A549 (cell line): ENCODE measurements around the gene RAP1GAP2. TPM values are rescaled to one million over a fixed set of nuclear protein-coding genes. Genes with fewer than 3 reads are reported as not detected.

Experiments used
- ATAC-seq, 2 experiments: fragments of 200-7000 bp in 1 of 2; fragments of >200 bp in 1 of 2; cut with Nextera tagmentation in 1 of 2; cut with Tn5 transposase in 1 of 2; 3 replicates each; pipeline versions ENCODE4 v1.8.0 to v1.9.1; 2018 to 2020; ENCODE audit warnings: mild to moderate bottlenecking in 1 of 2, moderate library complexity in 1 of 2
- CTCF ChIA-PET: fragments of 300-600 bp; sonication (Branson Sonifier 250); formaldehyde crosslinking; extraction: SDS; loops from one replicate; lab custom pipeline; 2021; ENCODE audit warnings: antibody characterized with exemption, inconsistent platforms; lab: Yijun Ruan, JAX
- POLR2A ChIA-PET: fragments of 350-600 bp; formaldehyde crosslinking; extraction: SDS; loops from one replicate; lab custom pipeline; 2021; ENCODE audit warnings: antibody characterized with exemption, inconsistent platforms; lab: Yijun Ruan, JAX
- DNase-seq, 2 experiments: peaks; one replicate each; pipeline versions ENCODE4 v3.0.0 to v3.0.0-alpha.2; 2011 to 2016; ENCODE audit warnings: low read depth in 1 of 2, low spot score in 1 of 2
- FAIRE-seq: peaks from 2 replicates; lab custom pipeline; 2011; peaks lifted over from hg19 to GRCh38; lab: Jason Lieb, UNC
- H3K27ac ChIP-seq, 2 experiments: fragments of >200 bp; sonication (Bioruptor Twin); formaldehyde crosslinking; 3 replicates each; pipeline ENCODE4 v1.5.1; 2016 to 2017
- H3K4me1 ChIP-seq: fragments of >200 bp; sonication (Bioruptor Twin); formaldehyde crosslinking; 3 replicates; pipeline ENCODE4 v1.6.1; 2016
- H3K4me2 ChIP-seq: fragments of >200 bp; sonication (Bioruptor Twin); formaldehyde crosslinking; 3 replicates; pipeline ENCODE4 v1.6.1; 2016
- H3K4me3 ChIP-seq: fragments of >200 bp; sonication (Bioruptor Twin); formaldehyde crosslinking; 3 replicates; pipeline ENCODE4 v1.5.1; 2016
- H3K9me3 ChIP-seq: fragments of >200 bp; sonication (Bioruptor Twin); formaldehyde crosslinking; 3 replicates; pipeline ENCODE4 v1.6.1; 2016
- CBX2 ChIP-seq: fragments of 200-600 bp; sonication (generic); IDR thresholded peaks from 2 replicates; pipeline ENCODE4 v1.6.1; 2016; ENCODE audit warnings: low read depth, mild to moderate bottlenecking, borderline replicate concordance
- CBX8 ChIP-seq: fragments of 200-600 bp; sonication (generic); IDR thresholded peaks from 2 replicates; pipeline ENCODE4 v1.6.1; 2016
- CTCF ChIP-seq: fragments of >200 bp; sonication (Bioruptor Twin); formaldehyde crosslinking; IDR thresholded peaks from 3 replicates; pipeline ENCODE4 v1.5.1; 2016
- E2F6 ChIP-seq: IDR thresholded peaks from 2 replicates; pipeline ENCODE4 v1.6.1; 2012; ENCODE audit warnings: low read depth, borderline replicate concordance
- EHF ChIP-seq: fragments of 250-450 bp; sonication (Bioruptor Pico); IDR thresholded peaks from 2 replicates; pipeline ENCODE4 v1.5.0; 2020; ENCODE audit warnings: mild to moderate bottlenecking
- ESRRA ChIP-seq: fragments of 150-350 bp; IDR thresholded peaks from 2 replicates; pipeline ENCODE4 v1.6.1; 2014; ENCODE audit warnings: mild to moderate bottlenecking, low read length, borderline replicate concordance
- GATA3 ChIP-seq: IDR thresholded peaks from 2 replicates; pipeline ENCODE4 v1.6.1; 2012; ENCODE audit warnings: borderline replicate concordance
- HDAC2 ChIP-seq: fragments of 200-600 bp; sonication (generic); IDR thresholded peaks from 2 replicates; pipeline ENCODE4 v1.6.1; 2016
- HOXA7 ChIP-seq: fragments of 250-450 bp; sonication (Bioruptor Pico); IDR thresholded peaks from 2 replicates; pipeline ENCODE4 v1.5.0; 2020; ENCODE audit warnings: mild to moderate bottlenecking, moderate library complexity
- HOXB5 ChIP-seq: fragments of 250-450 bp; sonication (Bioruptor Pico); IDR thresholded peaks from 2 replicates; pipeline ENCODE4 v1.5.0; 2020; ENCODE audit warnings: mild to moderate bottlenecking, moderate library complexity
- KDM5A ChIP-seq: fragments of 200-600 bp; sonication (generic); IDR thresholded peaks from 2 replicates; pipeline ENCODE4 v1.6.1; 2016; ENCODE audit warnings: antibody characterized with exemption, mild to moderate bottlenecking
- MAX ChIP-seq: IDR thresholded peaks from 2 replicates; pipeline ENCODE4 v1.6.1; 2012
- MAZ ChIP-seq: fragments of 150-350 bp; IDR thresholded peaks from 2 replicates; pipeline ENCODE4 v1.6.1; 2014; ENCODE audit warnings: antibody characterized with exemption, low read depth, low read length, borderline replicate concordance
- MYC ChIP-seq: IDR thresholded peaks from 2 replicates; pipeline ENCODE4 v1.6.1; 2012; ENCODE audit warnings: mild to moderate bottlenecking, inconsistent platforms, low read length, improper control_type of control experiment, borderline replicate concordance
- RAD21 ChIP-seq, 2 experiments: fragments of >200 bp in 1 of 2; sonication (Bioruptor Twin) in 1 of 2; formaldehyde crosslinking in 1 of 2; IDR thresholded peaks in 1 of 2; conservative IDR thresholded peaks in 1 of 2; 2 replicates in 1 of 2; 3 replicates in 1 of 2; pipeline ENCODE4 v1.6.1; 2012 to 2018; ENCODE audit warnings: inconsistent platforms in 1 of 2
- RCOR1 ChIP-seq: fragments of 150-350 bp; IDR thresholded peaks from 2 replicates; pipeline ENCODE4 v1.6.1; 2014; ENCODE audit warnings: antibody characterized with exemption, low read length, low read depth
- RFX5 ChIP-seq: fragments of 450-650 bp; IDR thresholded peaks from 2 replicates; pipeline ENCODE4 v1.7.1; 2014; ENCODE audit warnings: antibody characterized with exemption, mild to moderate bottlenecking, moderate library complexity
- SMC3 ChIP-seq: fragments of >200 bp; sonication (Bioruptor Twin); formaldehyde crosslinking; IDR thresholded peaks from 3 replicates; pipeline ENCODE4 v1.6.1; 2018; ENCODE audit warnings: inconsistent platforms
- SREBF2 ChIP-seq: fragments of 450-650 bp; IDR thresholded peaks from 2 replicates; pipeline ENCODE4 v1.6.1; 2014; ENCODE audit warnings: mild to moderate bottlenecking, moderate library complexity
- TP53 ChIP-seq: fragments of 250-450 bp; sonication (Bioruptor Pico); IDR thresholded peaks from 2 replicates; pipeline ENCODE4 v1.5.0; 2021; ENCODE audit warnings: mild to moderate bottlenecking, moderate library complexity
- ZNF302 ChIP-seq: fragments of 250-450 bp; sonication (Bioruptor Pico); IDR thresholded peaks from 2 replicates; pipeline ENCODE4 v1.9.0; 2021; ENCODE audit warnings: inconsistent platforms, mild to moderate bottlenecking, moderate library complexity
- WGBS: methylation state at CpG from one replicate; pipeline ENCODE4 v1.1.6; 2017; ENCODE audit errors: missing lambda C conversion rate; 5-methylcytosine and 5-hydroxymethylcytosine counted together
- polyA plus RNA-seq, 4 experiments: library from polyadenylated mRNA; depleted of rRNA in 3 of 4; stranded (reverse); fragments of >200 nt; fragmentation: RNase III in 1 of 4; extraction: RNeasy Plus Mini Kit Qiagen cat#74134 plus additional on column Dnase treatment in 1 of 4; gene quantifications; 2 replicates in 3 of 4; 3 replicates in 1 of 4; pipeline ENCODE4 v1.2.3, GENCODE V29; 2011 to 2017
- TF ChIP-seq, protein P1 (sequence below): fragments of 450-650 bp; IDR thresholded peaks from 2 replicates; pipeline ENCODE4 v1.6.1; 2014; ENCODE audit warnings: antibody characterized with exemption
- TF ChIP-seq, protein P2 (sequence below): fragments of >200 bp; sonication (Bioruptor Twin); formaldehyde crosslinking; IDR thresholded peaks from 2 replicates; pipeline ENCODE4 v1.6.1; 2016
- TF ChIP-seq, protein P3 (sequence below): fragments of 150-350 bp; IDR thresholded peaks from 2 replicates; pipeline ENCODE4 v1.6.1; 2014; ENCODE audit warnings: low read depth, mild to moderate bottlenecking, low read length

RAP1GAP2 gene
- polyA plus RNA-seq, 2 of the 4 experiments (the other 2 are of a cell fraction), result 8.3 to 20.8 TPM

GRCh38 chr17:2825253-2825970 lies 29.2 kb downstream of the RAP1GAP2 start:
- WGBS, result 79% methylated on average over 15 of the region's 15 CpGs
- ChIA-PET POLR2A (no interaction called here), CTCF (interaction anchor here (0.7 to 19.0 kb wide), 16 partner anchors 8 to 822 kb away, joined by 3 to 299 read pairs (median 4); no protein-coding TSS in a partner anchor)
- Histone ChIP-seq H3K9me3 (no peaks in the 10 kb centered on the region), H3K4me1 (peaks cover 7% of the 10 kb centered on the region), H3K4me2 (no peak overlapping the region), H3K4me3 (no peak overlapping the region), H3K27ac (no peak overlapping the region)
- FAIRE-seq (no peak), ATAC-seq (no peak), DNase-seq (no peak)
- TF ChIP-seq CBX8, result no peak
- no peak for TF ChIP-seq RFX5
- no peak for TF ChIP-seq ZNF302 (CRISPR knock-in tag)
- no peak for TF ChIP-seq HOXB5 (CRISPR knock-in tag)
- TF ChIP-seq, protein P1, sequence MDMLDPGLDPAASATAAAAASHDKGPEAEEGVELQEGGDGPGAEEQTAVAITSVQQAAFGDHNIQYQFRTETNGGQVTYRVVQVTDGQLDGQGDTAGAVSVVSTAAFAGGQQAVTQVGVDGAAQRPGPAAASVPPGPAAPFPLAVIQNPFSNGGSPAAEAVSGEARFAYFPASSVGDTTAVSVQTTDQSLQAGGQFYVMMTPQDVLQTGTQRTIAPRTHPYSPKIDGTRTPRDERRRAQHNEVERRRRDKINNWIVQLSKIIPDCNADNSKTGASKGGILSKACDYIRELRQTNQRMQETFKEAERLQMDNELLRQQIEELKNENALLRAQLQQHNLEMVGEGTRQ, result no peak
- no peak for TF ChIP-seq KDM5A
- no peak for TF ChIP-seq GATA3

- TF ChIP-seq, protein P2, sequence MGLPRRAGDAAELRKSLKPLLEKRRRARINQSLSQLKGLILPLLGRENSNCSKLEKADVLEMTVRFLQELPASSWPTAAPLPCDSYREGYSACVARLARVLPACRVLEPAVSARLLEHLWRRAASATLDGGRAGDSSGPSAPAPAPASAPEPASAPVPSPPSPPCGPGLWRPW, result no peak
- TF ChIP-seq SMC3 (peak; percentile 98), RCOR1 (no peak), MYC (0 out of 2 replicates have a peak, but pooled peaks have one; percentile 12), HOXA7 (CRISPR knock-in tag) (no peak), HDAC2 (no peak), CTCF (peak; percentile 98), MAZ (0 out of 2 replicates have a peak, but pooled peaks have one; percentile 73), ESRRA (no peak), E2F6 (peak; percentile 53; the same call in 1 of the 2 replicates), CBX2 (no peak), TP53 (CRISPR knock-in tag) (0 out of 2 replicates have a peak, but pooled peaks have one; percentile 23), SREBF2 (no peak), MAX (peak; percentile 52; the same call in 1 of the 2 replicates), EHF (CRISPR knock-in tag) (no peak), RAD21 (conservative IDR thresholded peaks at IDR 0.05 in 1 of 2, IDR thresholded peaks at IDR 0.05 in 1 of 2) (peak; percentile 99)
- TF ChIP-seq, protein P3, sequence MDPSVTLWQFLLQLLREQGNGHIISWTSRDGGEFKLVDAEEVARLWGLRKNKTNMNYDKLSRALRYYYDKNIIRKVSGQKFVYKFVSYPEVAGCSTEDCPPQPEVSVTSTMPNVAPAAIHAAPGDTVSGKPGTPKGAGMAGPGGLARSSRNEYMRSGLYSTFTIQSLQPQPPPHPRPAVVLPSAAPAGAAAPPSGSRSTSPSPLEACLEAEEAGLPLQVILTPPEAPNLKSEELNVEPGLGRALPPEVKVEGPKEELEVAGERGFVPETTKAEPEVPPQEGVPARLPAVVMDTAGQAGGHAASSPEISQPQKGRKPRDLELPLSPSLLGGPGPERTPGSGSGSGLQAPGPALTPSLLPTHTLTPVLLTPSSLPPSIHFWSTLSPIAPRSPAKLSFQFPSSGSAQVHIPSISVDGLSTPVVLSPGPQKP, result no peak
- WGBS, result 21% methylated on average over 14 of the region's 14 CpGs
- Histone ChIP-seq H3K27ac (peak overlapping the region; percentile 60 to 70), H3K9me3 (no peaks in the 10 kb centered on the region), H3K4me1 (peaks cover 7% of the 10 kb centered on the region), H3K4me3 (no peak overlapping the region), H3K4me2 (peak overlapping the region; percentile 69; the same call in 2 of the 3 replicates)
- ChIA-PET CTCF (interaction anchor here (0.6 to 19.0 kb wide), 47 partner anchors 8 to 822 kb away, joined by 3 to 299 read pairs (median 4); no protein-coding TSS in a partner anchor), POLR2A (no interaction called here)
- DNase-seq (peak; percentile 82 to 91), ATAC-seq (peak; percentile 95 to 97), FAIRE-seq (no peak)
Measured at GRCh38 chr17:2828397-2829038, 32.3 kb downstream of the RAP1GAP2 start.
